VCaP (cell line): ENCODE measurements around the gene DLG2.

Source experiments
- H3K27ac ChIP-seq: fragments of 450-650 bp; 2 replicates; pipeline ENCODE4 v1.5.1; 2017
- TF ChIP-seq, protein P1 (sequence below): fragments of 450-650 bp; conservative IDR thresholded peaks from 2 replicates; pipeline ENCODE4 v1.5.1; 2017; ENCODE audit warnings: mild to moderate bottlenecking, moderate library complexity

The DLG2 gene

DNA sequence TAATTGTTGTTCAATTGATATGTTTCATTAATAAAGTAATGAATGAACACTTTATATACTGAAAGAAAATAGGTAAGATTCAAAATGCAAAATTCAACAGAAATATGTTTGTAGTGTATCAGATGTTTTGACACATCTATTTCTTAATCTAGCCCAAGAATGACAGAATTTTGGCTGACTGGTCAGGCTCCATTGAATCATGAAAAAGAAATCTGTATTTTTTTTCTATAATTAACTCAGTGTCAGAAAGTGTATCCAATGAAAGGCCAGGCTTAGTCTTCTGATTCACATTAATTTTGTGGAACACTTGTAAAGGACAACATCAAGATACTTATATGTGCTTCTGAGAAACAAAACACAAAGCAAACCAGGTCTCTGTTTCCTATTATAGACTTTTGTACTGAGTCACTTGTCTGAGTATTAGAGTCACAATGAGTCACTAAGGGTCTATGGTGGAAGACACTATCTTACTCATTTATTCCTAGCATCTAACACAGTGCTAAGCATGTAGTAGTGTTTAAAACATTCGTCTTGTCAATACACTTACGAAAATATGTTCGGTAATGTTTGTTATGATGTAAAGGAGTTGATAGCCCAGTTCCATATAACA is 2043.3 kb downstream of the DLG2 start:
- H3K27ac ChIP-seq, result no peak overlapping the region
- TF ChIP-seq, protein P1, sequence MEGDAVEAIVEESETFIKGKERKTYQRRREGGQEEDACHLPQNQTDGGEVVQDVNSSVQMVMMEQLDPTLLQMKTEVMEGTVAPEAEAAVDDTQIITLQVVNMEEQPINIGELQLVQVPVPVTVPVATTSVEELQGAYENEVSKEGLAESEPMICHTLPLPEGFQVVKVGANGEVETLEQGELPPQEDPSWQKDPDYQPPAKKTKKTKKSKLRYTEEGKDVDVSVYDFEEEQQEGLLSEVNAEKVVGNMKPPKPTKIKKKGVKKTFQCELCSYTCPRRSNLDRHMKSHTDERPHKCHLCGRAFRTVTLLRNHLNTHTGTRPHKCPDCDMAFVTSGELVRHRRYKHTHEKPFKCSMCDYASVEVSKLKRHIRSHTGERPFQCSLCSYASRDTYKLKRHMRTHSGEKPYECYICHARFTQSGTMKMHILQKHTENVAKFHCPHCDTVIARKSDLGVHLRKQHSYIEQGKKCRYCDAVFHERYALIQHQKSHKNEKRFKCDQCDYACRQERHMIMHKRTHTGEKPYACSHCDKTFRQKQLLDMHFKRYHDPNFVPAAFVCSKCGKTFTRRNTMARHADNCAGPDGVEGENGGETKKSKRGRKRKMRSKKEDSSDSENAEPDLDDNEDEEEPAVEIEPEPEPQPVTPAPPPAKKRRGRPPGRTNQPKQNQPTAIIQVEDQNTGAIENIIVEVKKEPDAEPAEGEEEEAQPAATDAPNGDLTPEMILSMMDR, result no peak

DNA sequence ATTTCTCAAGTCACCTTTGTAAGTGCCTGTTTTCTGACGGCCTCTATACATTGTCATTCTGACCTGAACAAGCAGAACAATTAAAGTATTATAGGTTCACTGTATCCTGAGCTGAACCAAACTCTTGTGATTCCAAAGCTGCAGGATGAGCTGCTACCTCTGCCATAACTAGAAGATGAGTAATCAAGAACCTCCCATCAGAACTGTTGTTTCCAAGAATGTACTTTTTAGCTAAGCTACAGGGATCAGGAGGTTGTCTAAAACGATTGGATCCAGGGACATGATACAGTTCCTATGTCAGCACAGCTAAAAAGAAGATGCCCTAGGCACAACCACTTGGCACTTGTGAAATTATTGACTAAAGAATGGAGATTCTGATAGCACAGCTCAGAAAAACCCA is 2052.6 kb downstream of the DLG2 start:
- H3K27ac ChIP-seq, result no peak overlapping the region
- TF ChIP-seq, protein P1, result no peak

DNA sequence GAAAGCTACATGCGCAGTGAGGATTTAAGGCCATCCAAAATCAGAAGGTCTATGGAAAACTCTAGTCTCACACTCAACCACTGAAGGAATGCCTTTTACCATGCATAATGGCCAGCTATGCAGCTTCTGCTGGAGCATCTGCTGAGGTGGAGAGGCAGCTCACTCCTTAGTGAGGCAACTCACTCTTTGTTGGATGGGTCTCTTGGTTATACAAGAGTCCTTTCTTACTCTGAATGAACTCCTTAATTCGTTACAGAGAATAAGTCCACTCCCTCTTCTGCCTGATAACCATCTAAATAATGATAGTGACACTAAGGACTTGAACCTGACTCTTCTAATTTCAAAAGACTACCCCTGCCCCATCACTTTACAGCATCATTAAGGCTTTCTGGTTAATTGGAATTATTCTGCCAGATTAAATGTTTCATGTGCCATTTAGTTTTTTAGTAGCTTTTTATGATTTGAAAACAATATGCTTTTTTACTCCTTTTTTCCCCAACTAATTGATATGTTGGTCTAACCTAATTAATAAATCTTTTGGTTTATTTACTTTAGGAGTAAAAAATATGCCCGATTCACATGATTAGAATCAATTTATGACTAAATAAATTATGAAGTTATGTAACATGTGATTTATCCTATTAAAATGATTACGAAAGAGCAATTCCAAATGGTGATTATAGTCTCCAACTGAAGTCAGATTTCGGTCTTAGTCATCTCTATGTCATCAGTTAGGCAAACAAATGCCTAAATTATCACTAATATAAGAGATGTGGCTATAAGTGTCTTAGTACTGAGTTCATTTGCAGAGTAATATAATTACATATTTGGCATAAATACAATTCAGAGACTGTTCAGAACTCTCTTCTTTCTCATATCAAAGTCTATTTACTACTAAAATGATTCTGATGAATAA is 2054.3 kb downstream of the DLG2 start:
- no peak overlapping the region for H3K27ac ChIP-seq
- TF ChIP-seq, protein P1, result no peak

DNA sequence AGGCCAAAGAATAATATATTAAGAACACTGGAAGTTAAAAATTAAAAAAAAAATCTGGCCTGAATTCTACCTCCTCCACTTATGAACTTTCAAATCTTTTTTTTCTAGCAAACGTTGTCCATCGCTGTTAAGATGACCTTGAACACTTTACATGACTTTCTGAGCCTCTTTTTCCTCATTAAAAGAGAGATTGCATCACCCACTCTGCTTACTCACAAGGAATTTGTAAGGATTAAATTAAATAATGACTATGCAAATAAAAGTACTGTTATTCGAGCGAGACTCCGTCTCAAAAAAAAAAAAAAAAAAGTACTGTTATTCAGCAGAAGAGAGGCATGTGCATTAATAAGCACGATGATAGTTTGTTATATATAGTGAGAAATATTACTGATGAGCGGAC is 2055.8 kb downstream of the DLG2 start:
- no peak overlapping the region for H3K27ac ChIP-seq
- TF ChIP-seq, protein P1, result no peak

DNA sequence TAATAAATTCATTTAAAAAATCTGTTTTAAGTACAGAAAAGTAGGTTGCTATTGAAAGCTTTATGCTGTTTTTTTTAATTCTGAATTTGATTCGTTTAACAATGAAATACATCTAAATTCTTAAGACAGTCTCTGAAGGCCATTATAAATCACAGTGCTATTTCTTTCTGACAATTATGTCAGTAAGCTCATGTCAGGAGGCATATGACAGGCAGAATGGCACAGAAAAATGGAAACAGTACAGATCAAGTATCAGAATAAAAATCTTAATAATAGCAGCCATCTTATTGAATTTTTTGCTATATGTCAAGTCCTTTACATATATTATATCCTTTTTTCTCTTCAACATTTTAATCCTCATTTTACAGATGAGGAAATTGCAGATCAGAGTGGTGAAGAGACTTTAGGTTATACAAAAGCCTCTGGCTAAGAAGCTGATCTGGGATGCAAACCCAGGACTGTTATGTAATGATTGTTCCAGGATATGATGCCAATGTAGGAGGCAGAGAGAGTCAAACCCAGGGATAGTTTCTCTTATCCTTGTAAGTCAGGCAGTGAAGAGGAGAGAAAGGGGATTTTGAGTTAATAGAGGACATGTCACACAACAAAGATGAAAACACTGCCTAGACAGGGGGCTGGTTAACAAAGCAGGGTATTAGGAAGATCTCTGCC is 2057.9 kb downstream of the DLG2 start:
- TF ChIP-seq, protein P1, result no peak
- H3K27ac ChIP-seq, result no peak overlapping the region

DNA sequence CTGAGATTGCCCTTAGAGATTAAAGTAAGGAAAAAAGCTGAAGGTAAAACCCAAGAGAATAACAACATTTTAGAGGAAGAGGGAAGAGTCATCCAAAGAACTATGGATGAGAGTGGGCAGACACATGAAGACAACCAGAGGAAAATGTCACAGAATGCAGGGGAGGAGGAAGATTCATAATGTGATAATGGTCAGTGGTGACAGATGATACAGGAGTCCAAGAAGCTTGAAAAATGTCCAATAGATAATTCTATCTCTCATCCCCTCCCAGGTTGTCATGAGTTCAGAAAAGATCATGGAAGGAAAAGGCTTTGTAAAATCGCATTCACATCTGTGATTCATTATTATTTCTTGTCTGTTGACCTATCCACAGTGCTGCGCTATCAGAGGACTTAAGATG is 2058.6 kb downstream of the DLG2 start:
- H3K27ac ChIP-seq, result no peak overlapping the region
- TF ChIP-seq, protein P1, result no peak

DNA sequence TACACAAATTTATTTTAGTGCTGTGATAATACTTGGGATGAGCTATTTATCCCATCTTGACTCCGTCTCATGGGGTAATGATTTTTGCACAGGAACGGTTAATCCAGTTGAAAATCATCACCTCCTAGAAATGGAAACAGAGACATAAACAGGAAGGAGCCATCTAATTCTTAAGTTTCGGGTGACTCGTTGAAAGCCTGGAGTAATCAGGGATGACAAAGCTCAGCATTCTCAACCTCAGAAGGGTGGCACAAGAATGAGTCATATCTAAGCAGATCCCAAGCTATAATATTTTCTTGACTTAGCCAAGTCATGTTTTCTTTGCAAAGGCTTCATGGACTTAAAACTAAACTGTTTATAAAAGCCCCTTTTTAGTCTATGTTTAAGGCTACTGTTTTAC is 2060.2 kb downstream of the DLG2 start:
- TF ChIP-seq, protein P1, result no peak
- H3K27ac ChIP-seq, result no peak overlapping the region
